ENCODE measurements around the gene PSMD9. TPM values are rescaled to one million over a fixed set of nuclear protein-coding genes. Genes with fewer than 3 reads are reported as not detected.
A peak's percentile ranks its signal among the peaks of the same experiment; 100 is the strongest.

Gene PSMD9
- total RNA-seq, 1 experiment from 2014 or later = 55.5 TPM

DNA sequence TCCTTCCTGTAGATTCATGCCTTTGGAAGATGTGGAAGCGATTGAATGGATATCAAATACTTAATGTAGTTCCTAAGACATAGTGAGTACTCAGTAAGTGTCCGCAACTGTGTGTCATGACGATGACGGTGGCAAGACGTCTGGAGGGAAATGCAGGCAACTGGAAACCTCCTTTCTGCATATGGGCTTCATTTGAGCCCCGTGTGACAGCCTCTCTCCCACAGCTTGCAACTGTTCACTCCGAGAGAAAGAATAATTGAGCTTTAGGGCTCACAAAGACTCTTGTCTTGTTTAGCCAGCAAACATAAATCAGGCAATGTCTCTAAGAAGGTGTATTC lies 36.7 kb downstream of the PSMD9 start:
- Histone ChIP-seq H3K27ac (ENCODE audit: low read depth, low read length) (peak overlapping the region; percentile 48; the same call in 1 of the 2 replicates), H3K9ac (ENCODE audit: low read length) (no peak overlapping the region), H3K9me2 (ENCODE audit: insufficient read depth) (no peaks in the 10 kb centered on the region), H3K4me1 (ENCODE audit: control insufficient read depth in 1 of 2, insufficient read depth in 2 of 2, low read length in 2 of 2) (peaks cover 20 to 49% of the 10 kb centered on the region in 2 experiments), H4K20me1 (ENCODE audit: insufficient read depth) (no peaks in the 10 kb centered on the region), H3K79me2 (ENCODE audit: insufficient read depth, low read length) (no peaks in the 10 kb centered on the region), H2AFZ (ENCODE audit: low read depth, low read length, poor library complexity, severe bottlenecking) (no peak overlapping the region), H3K27me3 (ENCODE audit: insufficient read depth, low read length) (no peaks in the 10 kb centered on the region), H3K4me2 (ENCODE audit: low read length) (peak overlapping the region; percentile 55), H3K36me3 (ENCODE audit: control insufficient read depth in 1 of 2, insufficient read depth in 2 of 2, low read length in 2 of 2) (no peaks in the 10 kb centered on the region), H3K4me3 (replicated peaks in 1 of 2; ENCODE audit: low read depth in 1 of 2, low read length in 2 of 2) (no peak overlapping the region), H3K9me3 (ENCODE audit: control insufficient read depth in 1 of 2, insufficient read depth in 1 of 2, low read depth in 1 of 2, low read length in 2 of 2) (no peaks in the 10 kb centered on the region)
- RAD21 ChIA-PET (ENCODE audit: low non-redundant PET in 1 of 2, low total read pairs in 2 of 2, uncharacterized antibody in 2 of 2, unreplicated experiment in 2 of 2) = no interaction called here
- BruUV-seq (replicated peaks) = no TSS peak
- DNase-seq (ENCODE audit: low read depth, low spot score) (no peak), ATAC-seq (no peak)
- intact Hi-C loops (cut with micrococcal nuclease) = no loop called here
- POLR2A ChIA-PET = no interaction called here
- TF ChIP-seq FOSL1 (IDR thresholded peaks at IDR 0.05; ENCODE audit: low read depth) (no peak), EZH2 (IDR thresholded peaks at IDR 0.05) (no peak), CEBPB (IDR thresholded peaks at IDR 0.05; ENCODE audit: low read depth) (no peak), JUND (IDR thresholded peaks at IDR 0.05) (no peak), SRF (IDR thresholded peaks at IDR 0.05; ENCODE audit: low read depth) (no peak), EGR1 (IDR thresholded peaks at IDR 0.05; ENCODE audit: low read depth) (no peak), ZFX (IDR thresholded peaks at IDR 0.05) (no peak), CBX3 (IDR thresholded peaks at IDR 0.05; ENCODE audit: low read depth) (no peak), RAD21 (IDR thresholded peaks at IDR 0.05; ENCODE audit: low read depth) (no peak)
- TF ChIP-seq, protein P1, sequence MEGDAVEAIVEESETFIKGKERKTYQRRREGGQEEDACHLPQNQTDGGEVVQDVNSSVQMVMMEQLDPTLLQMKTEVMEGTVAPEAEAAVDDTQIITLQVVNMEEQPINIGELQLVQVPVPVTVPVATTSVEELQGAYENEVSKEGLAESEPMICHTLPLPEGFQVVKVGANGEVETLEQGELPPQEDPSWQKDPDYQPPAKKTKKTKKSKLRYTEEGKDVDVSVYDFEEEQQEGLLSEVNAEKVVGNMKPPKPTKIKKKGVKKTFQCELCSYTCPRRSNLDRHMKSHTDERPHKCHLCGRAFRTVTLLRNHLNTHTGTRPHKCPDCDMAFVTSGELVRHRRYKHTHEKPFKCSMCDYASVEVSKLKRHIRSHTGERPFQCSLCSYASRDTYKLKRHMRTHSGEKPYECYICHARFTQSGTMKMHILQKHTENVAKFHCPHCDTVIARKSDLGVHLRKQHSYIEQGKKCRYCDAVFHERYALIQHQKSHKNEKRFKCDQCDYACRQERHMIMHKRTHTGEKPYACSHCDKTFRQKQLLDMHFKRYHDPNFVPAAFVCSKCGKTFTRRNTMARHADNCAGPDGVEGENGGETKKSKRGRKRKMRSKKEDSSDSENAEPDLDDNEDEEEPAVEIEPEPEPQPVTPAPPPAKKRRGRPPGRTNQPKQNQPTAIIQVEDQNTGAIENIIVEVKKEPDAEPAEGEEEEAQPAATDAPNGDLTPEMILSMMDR (IDR thresholded peaks at IDR 0.05 in 2 of 3, conservative IDR thresholded peaks at IDR 0.05 in 1 of 3; ENCODE audit: borderline replicate concordance in 1 of 3, insufficient read depth in 1 of 3, low read depth in 2 of 3, low read length in 2 of 3) = no peak
- TF ChIP-seq, protein P2, sequence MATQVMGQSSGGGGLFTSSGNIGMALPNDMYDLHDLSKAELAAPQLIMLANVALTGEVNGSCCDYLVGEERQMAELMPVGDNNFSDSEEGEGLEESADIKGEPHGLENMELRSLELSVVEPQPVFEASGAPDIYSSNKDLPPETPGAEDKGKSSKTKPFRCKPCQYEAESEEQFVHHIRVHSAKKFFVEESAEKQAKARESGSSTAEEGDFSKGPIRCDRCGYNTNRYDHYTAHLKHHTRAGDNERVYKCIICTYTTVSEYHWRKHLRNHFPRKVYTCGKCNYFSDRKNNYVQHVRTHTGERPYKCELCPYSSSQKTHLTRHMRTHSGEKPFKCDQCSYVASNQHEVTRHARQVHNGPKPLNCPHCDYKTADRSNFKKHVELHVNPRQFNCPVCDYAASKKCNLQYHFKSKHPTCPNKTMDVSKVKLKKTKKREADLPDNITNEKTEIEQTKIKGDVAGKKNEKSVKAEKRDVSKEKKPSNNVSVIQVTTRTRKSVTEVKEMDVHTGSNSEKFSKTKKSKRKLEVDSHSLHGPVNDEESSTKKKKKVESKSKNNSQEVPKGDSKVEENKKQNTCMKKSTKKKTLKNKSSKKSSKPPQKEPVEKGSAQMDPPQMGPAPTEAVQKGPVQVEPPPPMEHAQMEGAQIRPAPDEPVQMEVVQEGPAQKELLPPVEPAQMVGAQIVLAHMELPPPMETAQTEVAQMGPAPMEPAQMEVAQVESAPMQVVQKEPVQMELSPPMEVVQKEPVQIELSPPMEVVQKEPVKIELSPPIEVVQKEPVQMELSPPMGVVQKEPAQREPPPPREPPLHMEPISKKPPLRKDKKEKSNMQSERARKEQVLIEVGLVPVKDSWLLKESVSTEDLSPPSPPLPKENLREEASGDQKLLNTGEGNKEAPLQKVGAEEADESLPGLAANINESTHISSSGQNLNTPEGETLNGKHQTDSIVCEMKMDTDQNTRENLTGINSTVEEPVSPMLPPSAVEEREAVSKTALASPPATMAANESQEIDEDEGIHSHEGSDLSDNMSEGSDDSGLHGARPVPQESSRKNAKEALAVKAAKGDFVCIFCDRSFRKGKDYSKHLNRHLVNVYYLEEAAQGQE (IDR thresholded peaks at IDR 0.05; ENCODE audit: low read depth) = no peak
- TF ChIP-seq, protein P3, sequence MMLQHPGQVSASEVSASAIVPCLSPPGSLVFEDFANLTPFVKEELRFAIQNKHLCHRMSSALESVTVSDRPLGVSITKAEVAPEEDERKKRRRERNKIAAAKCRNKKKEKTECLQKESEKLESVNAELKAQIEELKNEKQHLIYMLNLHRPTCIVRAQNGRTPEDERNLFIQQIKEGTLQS (IDR thresholded peaks at IDR 0.05) = no peak
- TF ChIP-seq, protein P4, sequence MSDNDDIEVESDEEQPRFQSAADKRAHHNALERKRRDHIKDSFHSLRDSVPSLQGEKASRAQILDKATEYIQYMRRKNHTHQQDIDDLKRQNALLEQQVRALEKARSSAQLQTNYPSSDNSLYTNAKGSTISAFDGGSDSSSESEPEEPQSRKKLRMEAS (IDR thresholded peaks at IDR 0.05) = no peak
- CTCF ChIA-PET = no interaction called here

Data from HCT116 (cell line).